Breast epithelium (tissue), 4 donors: Measurements from ENCODE around the gene CX3CR1. TPM values are rescaled to one million over a fixed set of nuclear protein-coding genes. Genes with fewer than 3 reads are reported as not detected.

Experiments used
- DNase-seq, 2 donors: peaks; one replicate each; pipeline ENCODE4 v3.0.0-alpha.2; 2019; ENCODE audit warnings: low spot score in 2 of 2
- H3K27ac ChIP-seq, 2 donors: fragments of 200-600 bp; sonication (generic) in 1 of 2; one replicate each; pipeline ENCODE4 v1.5.1; 2016 to 2019; ENCODE audit warnings: mild to moderate bottlenecking in 1 of 2
- H3K27me3 ChIP-seq, 2 donors: fragments of 200-600 bp; sonication (generic) in 1 of 2; one replicate each; pipeline versions ENCODE4 v1.5.1 to v1.6.0; 2017 to 2019; ENCODE audit warnings: control low read depth in 1 of 2, mild to moderate bottlenecking in 1 of 2
- H3K36me3 ChIP-seq: fragments of 200-600 bp; one replicate; pipeline ENCODE4 v1.5.1; 2019
- H3K4me1 ChIP-seq, 2 donors: fragments of 200-600 bp; sonication (generic); one replicate each; pipeline ENCODE4 v1.5.1; 2016 to 2019; ENCODE audit warnings: control low read depth in 1 of 2
- H3K4me3 ChIP-seq, 3 donors: fragments of 200-600 bp; sonication (generic); 1 replicate in 2 of 3; 2 replicates in 1 of 3; pipeline ENCODE4 v1.5.1; 2016 to 2019; ENCODE audit warnings: mild to moderate bottlenecking in 3 of 3, moderate library complexity in 2 of 3
- H3K9me3 ChIP-seq, 2 donors: fragments of 200-600 bp; sonication (generic) in 1 of 2; one replicate each; pipeline ENCODE4 v1.5.1; 2016 to 2019; ENCODE audit warnings: control low read depth in 1 of 2
- CTCF ChIP-seq, 3 donors: fragments of 450-650 bp; IDR thresholded peaks; one replicate each; pipeline ENCODE4 v1.5.1; 2016 to 2017; ENCODE audit warnings: antibody characterized with exemption in 3 of 3, mild to moderate bottlenecking in 3 of 3, moderate library complexity in 3 of 3
- POLR2A ChIP-seq: fragments of 450-650 bp; IDR thresholded peaks from one replicate; pipeline ENCODE4 v1.6.1; 2016; ENCODE audit warnings: antibody characterized with exemption, mild to moderate bottlenecking, moderate library complexity
- POLR2AphosphoS5 ChIP-seq, 3 donors: sonication (generic); formaldehyde crosslinking; IDR thresholded peaks; one replicate each; pipeline ENCODE4 v1.6.1; 2017; ENCODE audit warnings: antibody characterized with exemption in 3 of 3
- intact Hi-C: fragments of 100-400 bp; cut with DNase I; formaldehyde crosslinking; loops from one replicate; pipeline ENCODE4 v1.15.1; 2023; ENCODE audit warnings: low total_unique reads
- total RNA-seq, 3 donors: library from RNA; depleted of rRNA; stranded (reverse); fragments of >200 nt; gene quantifications; one replicate each; pipeline ENCODE4 v1.1.0, GENCODE V29; 2016

Gene CX3CR1
- total RNA-seq, 3 donors from 2014 or later = 0.32 to 2.8 (median 1.3) TPM

GRCh38 chr3:39226106-39226741 lies 53.6 kb downstream of the CX3CR1 start:
- Histone ChIP-seq H3K4me3 (no peak overlapping the region), H3K27ac (no peak overlapping the region), H3K36me3 (no peaks in the 10 kb centered on the region), H3K27me3 (no peaks in the 10 kb centered on the region), H3K4me1 (no peaks in the 10 kb centered on the region), H3K9me3 (no peaks in the 10 kb centered on the region)
- no peak for TF ChIP-seq POLR2A
- no peak for TF ChIP-seq CTCF (IDR thresholded peaks at IDR 0.05)
- no peak for TF ChIP-seq POLR2AphosphoS5 (IDR thresholded peaks at IDR 0.05)
- DNase-seq = no peak
- intact Hi-C loops = no loop called here

- intact Hi-C loops = no loop called here
- no peaks in the 10 kb centered on the region for H3K27me3 ChIP-seq
- no peaks in the 10 kb centered on the region for H3K36me3 ChIP-seq
- H3K4me1 ChIP-seq = no peaks in the 10 kb centered on the region
- no peak overlapping the region for H3K27ac ChIP-seq
- DNase-seq = no peak
- no peak overlapping the region for H3K4me3 ChIP-seq
- no peaks in the 10 kb centered on the region for H3K9me3 ChIP-seq
- TF ChIP-seq CTCF (IDR thresholded peaks at IDR 0.05) (no peak), POLR2A (no peak)
Measured at GRCh38 chr3:39224288-39224687, 55.5 kb downstream of the CX3CR1 start.

GRCh38 chr3:39222939-39223338 lies 56.9 kb downstream of the CX3CR1 start:
- intact Hi-C loops = no loop called here
- no peak overlapping the region for H3K27ac ChIP-seq
- H3K9me3 ChIP-seq = no peaks in the 10 kb centered on the region
- no peaks in the 10 kb centered on the region for H3K4me1 ChIP-seq
- no peak overlapping the region for H3K4me3 ChIP-seq
- no peak for DNase-seq
- no peaks in the 10 kb centered on the region for H3K36me3 ChIP-seq
- no peak for TF ChIP-seq POLR2A
- no peak for TF ChIP-seq CTCF (IDR thresholded peaks at IDR 0.05)
- no peak for TF ChIP-seq POLR2AphosphoS5 (IDR thresholded peaks at IDR 0.05)
- H3K27me3 ChIP-seq = no peaks in the 10 kb centered on the region

GRCh38 chr3:39222462-39222861 lies 57.4 kb downstream of the CX3CR1 start:
- Histone ChIP-seq H3K4me3 (no peak overlapping the region), H3K27me3 (no peaks in the 10 kb centered on the region), H3K4me1 (no peaks in the 10 kb centered on the region), H3K36me3 (no peaks in the 10 kb centered on the region), H3K9me3 (no peaks in the 10 kb centered on the region), H3K27ac (no peak overlapping the region)
- no peak for DNase-seq
- intact Hi-C loops = no loop called here
- TF ChIP-seq POLR2AphosphoS5 (IDR thresholded peaks at IDR 0.05) (no peak), POLR2A (no peak), CTCF (IDR thresholded peaks at IDR 0.05) (no peak)

- Histone ChIP-seq H3K27ac (no peak overlapping the region), H3K9me3 (no peaks in the 10 kb centered on the region), H3K36me3 (no peaks in the 10 kb centered on the region), H3K4me3 (no peak overlapping the region), H3K4me1 (no peaks in the 10 kb centered on the region), H3K27me3 (no peaks in the 10 kb centered on the region)
- DNase-seq = no peak
- TF ChIP-seq CTCF (IDR thresholded peaks at IDR 0.05) (no peak), POLR2AphosphoS5 (IDR thresholded peaks at IDR 0.05) (no peak)
- intact Hi-C loops = no loop called here
Measured at GRCh38 chr3:39221141-39221530, 58.7 kb downstream of the CX3CR1 start.
